T1000 (cell line): ENCODE measurements around the gene CSTPP1.
"Not testable (repeated sequence)": the region's sequence is repeated elsewhere in the genome, so short reads cannot be mapped to it uniquely, and the experiment has no call there.

Experiments
- DNase-seq: peaks from one replicate; lab custom pipeline; 2025; ENCODE audit warnings: mixed read lengths; lab: John Stamatoyannopoulos, UW

Gene CSTPP1

DNA sequence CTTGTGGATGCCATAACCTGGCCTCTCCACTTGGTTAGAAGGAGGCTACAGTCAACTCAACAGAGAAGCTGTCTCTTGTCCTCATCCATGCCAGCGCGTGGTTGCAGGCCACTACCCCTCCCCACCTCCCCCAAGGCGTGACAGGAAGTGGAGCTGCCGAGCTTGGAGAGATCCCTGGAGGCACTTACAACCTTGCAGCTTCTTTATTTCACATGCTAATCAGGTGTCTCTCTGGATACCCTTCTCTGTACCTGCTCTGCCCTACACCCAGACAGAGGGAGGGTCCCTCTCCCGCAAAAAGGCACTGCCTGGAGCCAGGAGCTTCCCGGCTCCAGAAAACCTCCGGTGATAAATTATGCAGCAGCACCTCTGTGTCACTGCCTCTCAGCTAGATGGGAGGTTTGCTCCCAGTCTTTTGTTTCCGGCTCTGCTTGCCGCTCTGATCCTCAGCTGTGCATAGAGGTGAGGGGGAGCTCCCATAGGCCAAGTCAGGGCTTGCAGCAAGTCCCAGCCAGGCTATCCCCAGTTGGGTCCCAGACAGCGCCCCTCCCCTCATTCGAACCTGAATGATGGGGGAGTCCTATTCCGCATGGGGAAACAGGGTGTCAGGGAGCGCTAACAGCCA, 23.9 kb upstream of the CSTPP1 start:
- DNase-seq = no peak

GRCh38 chr11:46913484-46913883, 23.1 kb upstream of the CSTPP1 start:
- DNase-seq = no peak

GRCh38 chr11:46914363-46914762, 22.2 kb upstream of the CSTPP1 start:
- DNase-seq = no peak

DNA sequence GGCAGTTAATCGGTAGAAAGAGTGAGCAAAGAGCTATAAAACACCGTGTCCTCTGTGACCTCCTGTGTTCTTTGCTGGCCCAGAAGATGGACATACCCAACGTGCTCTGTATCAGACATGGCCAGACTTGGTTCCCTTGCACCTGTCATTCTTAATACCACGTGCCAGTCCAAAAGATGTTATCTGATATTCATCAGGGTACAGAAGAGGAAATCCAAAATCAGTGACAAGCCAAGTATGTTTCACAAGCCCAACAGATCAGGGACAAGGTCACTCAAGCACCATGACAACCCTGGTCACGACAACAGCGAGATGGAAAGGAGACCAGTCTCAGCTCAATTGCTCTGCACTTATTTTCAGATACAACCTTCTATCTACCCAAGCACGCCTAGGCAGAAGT, 21.7 kb upstream of the CSTPP1 start:
- DNase-seq = no peak

DNA sequence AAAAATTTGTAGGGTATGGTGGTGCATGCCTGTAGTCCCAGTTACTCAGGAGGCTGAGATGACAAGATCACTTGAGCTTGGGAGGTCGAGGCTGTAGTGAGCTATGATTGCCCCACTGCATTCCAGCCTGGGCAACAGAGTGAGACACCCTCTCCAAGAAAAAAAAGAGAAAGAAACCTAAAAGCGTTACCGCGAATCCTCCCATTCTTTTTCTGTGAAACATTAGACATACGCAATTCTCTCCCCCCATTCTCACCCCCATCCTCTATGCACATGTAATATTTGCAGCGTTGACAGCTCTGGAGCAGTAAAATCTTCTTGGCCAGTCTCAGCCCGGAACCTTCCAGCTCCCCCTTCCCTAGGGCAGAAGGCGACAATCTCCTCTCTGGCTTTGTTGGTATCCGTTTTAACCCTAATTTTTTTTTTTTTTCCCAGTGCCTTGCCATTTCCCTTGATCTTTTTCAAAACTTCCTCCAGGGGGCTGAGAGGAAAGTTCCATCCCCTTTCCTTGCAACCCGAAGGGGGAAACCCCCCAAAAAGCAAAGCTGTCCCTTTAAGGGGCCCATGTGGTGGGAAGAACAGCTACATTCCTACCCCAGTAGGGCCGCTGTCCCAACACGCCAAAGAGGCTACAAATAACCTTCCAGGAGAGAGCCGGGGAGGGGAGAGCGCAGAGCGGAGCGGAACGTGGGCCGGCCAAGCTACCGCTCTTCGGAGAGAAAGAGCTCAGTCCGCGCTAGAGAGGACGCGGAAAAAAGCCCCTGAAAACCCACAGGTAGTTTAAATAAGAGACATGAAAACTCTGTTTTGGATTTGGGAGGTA, 20.1 kb upstream of the CSTPP1 start:
- DNase-seq = no peak

- DNase-seq = no peak
Measured at GRCh38 chr11:46917109-46917761, 19.3 kb upstream of the CSTPP1 start.

GRCh38 chr11:46917762-46918082, 18.8 kb upstream of the CSTPP1 start:
- DNase-seq = no peak

GRCh38 chr11:46918083-46918787, 18.3 kb upstream of the CSTPP1 start, which contains the start of gene LRP4:
Gene LRP4 (minus strand): TSS chr11:46918550. CDS start chr11:46918379, 171 bp downstream.
- DNase-seq = no peak

GRCh38 chr11:46918788-46919513, 17.6 kb upstream of the CSTPP1 start:
- DNase-seq = no peak

DNA sequence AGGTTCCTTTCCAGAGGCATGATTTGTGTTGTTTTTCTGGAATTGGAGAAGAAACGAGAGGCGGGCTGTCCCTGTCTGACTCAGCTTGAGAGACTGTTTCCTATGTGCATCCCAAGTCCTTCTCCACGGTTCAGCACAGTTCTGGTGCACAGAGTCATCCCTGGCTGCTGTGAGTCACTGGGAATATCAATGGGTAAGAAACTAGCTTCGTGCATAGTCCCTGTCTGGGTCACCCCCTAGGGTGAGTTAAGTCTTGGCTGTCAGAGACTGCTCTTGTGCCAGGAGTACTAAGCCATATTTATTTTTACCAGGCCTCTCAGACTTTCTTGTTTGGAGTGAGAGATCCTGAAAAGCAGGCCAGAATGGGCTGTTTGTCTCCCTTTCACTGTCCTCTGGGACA, 15.8 kb upstream of the CSTPP1 start:
- peak; percentile 54 for DNase-seq

GRCh38 chr11:46927928-46928327, 8.6 kb upstream of the CSTPP1 start:
- DNase-seq = not testable (repeated sequence)

DNA sequence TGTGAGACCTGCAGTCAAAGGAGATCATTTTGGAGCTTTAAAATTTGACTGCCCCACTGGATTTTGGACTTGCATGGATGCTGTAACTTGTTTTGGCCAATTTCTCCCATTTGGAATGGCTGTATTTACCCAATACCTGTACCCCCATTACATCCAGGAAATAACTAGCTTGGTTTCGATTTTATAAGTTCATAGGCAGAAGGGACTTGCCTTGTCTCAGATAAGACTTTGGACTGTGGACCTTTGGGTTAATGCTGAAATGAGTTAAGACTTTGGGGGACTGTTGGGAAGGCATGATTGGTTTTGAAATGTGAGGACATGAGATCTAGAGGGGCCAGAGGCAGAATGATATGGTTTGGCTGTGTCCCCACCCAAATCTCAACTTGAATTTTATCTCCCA, 7.9 kb upstream of the CSTPP1 start:
- DNase-seq = not testable (repeated sequence)

GRCh38 chr11:46930089-46930488, 6.5 kb upstream of the CSTPP1 start:
- DNase-seq = no peak

DNA sequence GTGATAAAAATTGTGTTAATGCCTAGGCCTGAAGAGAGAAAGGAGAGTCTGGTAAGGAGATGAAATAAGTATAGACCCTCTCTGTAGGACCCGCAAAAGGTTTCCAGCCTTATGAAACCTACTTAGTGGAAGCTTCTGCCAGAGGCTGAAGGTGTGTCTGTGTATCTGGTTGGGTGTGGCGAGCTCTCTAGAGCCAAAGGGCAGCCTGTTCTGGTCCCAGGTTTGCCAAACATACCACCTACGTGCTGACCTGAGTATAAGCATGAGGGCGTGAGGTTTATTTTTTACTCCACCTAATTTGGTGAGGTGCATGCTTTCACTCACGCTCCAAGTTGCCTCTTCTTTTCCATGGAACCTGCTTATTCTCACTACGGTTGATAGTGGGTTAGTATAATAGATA, 5.6 kb downstream of the CSTPP1 start:
- DNase-seq = no peak

- no peak for DNase-seq
Measured at GRCh38 chr11:46944356-46945075, 8.0 kb downstream of the CSTPP1 start.

DNA sequence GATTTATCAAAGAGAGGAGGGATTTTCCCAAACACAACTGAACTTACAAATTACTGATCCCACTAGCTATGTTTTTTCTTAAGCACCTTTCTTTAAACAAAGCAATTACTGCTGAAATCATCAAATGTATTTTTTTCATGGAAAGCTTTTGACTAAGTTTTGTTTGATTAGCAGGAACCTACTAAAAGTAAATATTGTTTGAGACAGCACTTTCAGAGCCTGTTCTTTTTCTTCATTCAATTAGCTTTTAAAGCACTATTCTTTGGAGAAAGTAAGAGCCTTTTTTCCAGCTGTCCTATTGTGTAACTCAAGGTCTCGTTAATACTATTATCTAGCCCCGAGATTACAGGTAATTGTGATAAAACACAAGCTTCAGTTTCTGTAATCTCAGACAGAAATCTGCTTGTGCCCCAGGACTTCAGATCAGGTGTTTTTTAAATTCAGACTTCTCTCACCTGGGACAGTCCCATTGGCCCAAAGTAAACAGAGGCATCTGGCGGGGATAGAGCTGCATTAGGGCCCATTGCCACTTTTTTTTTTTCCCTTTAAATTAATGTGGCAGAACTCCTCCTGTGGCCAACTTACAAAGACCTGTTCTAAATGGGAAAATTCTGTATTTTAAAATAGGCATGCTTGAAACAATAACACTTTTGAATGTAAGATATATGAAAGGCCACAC, 11.0 kb downstream of the CSTPP1 start:
- DNase-seq = no peak

DNA sequence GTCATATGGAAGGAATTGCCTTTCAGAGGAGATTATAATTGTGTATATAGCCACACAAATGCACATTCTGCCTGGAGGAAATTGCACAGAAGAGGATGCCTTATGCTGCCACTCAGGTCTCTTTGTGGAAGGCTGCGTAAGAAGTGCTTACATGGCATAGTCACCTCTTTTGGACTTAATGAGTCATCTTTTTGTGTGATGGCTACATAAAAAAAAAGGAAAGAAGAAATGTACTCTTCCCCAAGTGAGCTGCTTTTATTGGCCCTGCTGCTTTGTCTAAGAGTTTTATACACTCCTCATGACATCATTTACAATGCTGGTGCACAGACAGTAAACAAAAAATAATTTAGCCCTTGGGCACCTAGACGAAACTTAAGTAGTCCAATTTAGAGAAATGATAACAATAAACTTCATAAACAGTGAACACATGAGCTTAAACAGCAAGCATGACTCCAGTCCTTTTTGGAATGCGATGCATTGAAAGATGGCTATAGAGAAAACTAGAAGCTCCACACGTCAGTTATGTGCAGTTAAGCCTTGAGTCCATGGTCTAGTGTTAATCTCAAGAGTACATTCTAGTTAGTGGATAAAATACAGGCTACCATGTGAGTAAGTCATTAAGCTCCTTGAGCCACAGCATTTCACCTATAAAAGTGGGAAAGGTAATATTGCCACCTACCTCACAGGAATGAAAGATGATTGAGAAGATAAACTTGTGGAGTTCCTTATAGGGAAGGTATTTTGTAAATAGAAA, 12.0 kb downstream of the CSTPP1 start:
- peak; percentile 9 for DNase-seq

GRCh38 chr11:46949297-46949696, 12.7 kb downstream of the CSTPP1 start:
- no peak for DNase-seq

GRCh38 chr11:46951864-46952263, 15.3 kb downstream of the CSTPP1 start:
- no peak for DNase-seq

- no peak for DNase-seq
Measured at GRCh38 chr11:46952553-46952952, 16.0 kb downstream of the CSTPP1 start.
